ENCODE results near the gene KIFAP3. TPM values are rescaled to one million over a fixed set of nuclear protein-coding genes. Genes with fewer than 3 reads are reported as not detected.
"Not testable (repeated sequence)": the region's sequence is repeated elsewhere in the genome, so short reads cannot be mapped to it uniquely, and the experiment has no call there.

Gene KIFAP3
- total and polyA plus RNA-seq, 4 experiments from 2014 or later: 16.1 to 22.2 (median 18.5) TPM

- H3K4me1 Mint-ChIP-seq: no peaks in the 10 kb centered on the region
- H3K4me3 Mint-ChIP-seq: no peak overlapping the region
- no peak overlapping the region for H3K4me3 ChIP-seq (ENCODE audit: low read length in 2 of 2)
- H3K9me3 ChIP-seq (ENCODE audit: control insufficient read depth in 1 of 2, low read length in 2 of 2): no peaks in the 10 kb centered on the region
- H3K27me3 ChIP-seq (ENCODE audit: insufficient read depth, low read length): no peaks in the 10 kb centered on the region
- no peak overlapping the region for H3K27ac ChIP-seq (ENCODE audit: low read depth, low read length)
- no peaks in the 10 kb centered on the region for H3K4me1 ChIP-seq (ENCODE audit: insufficient read depth, low read length)
- peaks cover 19 to 23% of the 10 kb centered on the region in 2 donors for H3K27me3 Mint-ChIP-seq
- no peak for DNase-seq
- intact Hi-C loops (cut with micrococcal nuclease): no loop called here
- CTCF ChIA-PET (ENCODE audit: partially characterized antibody): no interaction called here
- no peak overlapping the region for H3K27ac Mint-ChIP-seq
- no peaks in the 10 kb centered on the region for H3K36me3 ChIP-seq (ENCODE audit: insufficient read depth, low read length)
- POLR2A ChIA-PET (ENCODE audit: partially characterized antibody): no interaction called here
- H3K9me3 Mint-ChIP-seq: peaks cover 0 to 21% (median 8%) of the 10 kb centered on the region in 8 donors
- peaks cover 0 to 7% of the 10 kb centered on the region in 2 donors for H3K36me3 Mint-ChIP-seq
Observed at GRCh38 chr1:170095976-170096748, 21.7 kb upstream of the KIFAP3 start.

GRCh38 chr1:170094697-170095616 lies 20.5 kb upstream of the KIFAP3 start:
- Mint-ChIP-seq H3K9me3 (peaks cover 0 to 21% (median 7%) of the 10 kb centered on the region in 8 donors), H3K27me3 (peaks cover 17 to 23% of the 10 kb centered on the region in 2 donors), H3K4me3 (peak overlapping the region in 1 of 8 donors; percentile 1)
- H3K4me1 Mint-ChIP-seq; H3K36me3 Mint-ChIP-seq; POLR2A ChIA-PET (ENCODE audit: partially characterized antibody); H3K27ac Mint-ChIP-seq; H3K4me3 ChIP-seq (ENCODE audit: low read length in 2 of 2); H3K9me3 ChIP-seq (ENCODE audit: control insufficient read depth in 1 of 2, low read length in 2 of 2); intact Hi-C loops (cut with micrococcal nuclease); H3K36me3 ChIP-seq (ENCODE audit: insufficient read depth, low read length); DNase-seq; H3K27me3 ChIP-seq (ENCODE audit: insufficient read depth, low read length); CTCF ChIA-PET (ENCODE audit: partially characterized antibody); H3K4me1 ChIP-seq (ENCODE audit: insufficient read depth, low read length); H3K27ac ChIP-seq (ENCODE audit: low read depth, low read length): not testable (repeated sequence)

- peaks cover 3 to 8% of the 10 kb centered on the region in 2 donors for H3K27me3 Mint-ChIP-seq
- H3K27ac Mint-ChIP-seq: no peak overlapping the region
- Histone ChIP-seq H3K27me3 (ENCODE audit: insufficient read depth, low read length) (no peaks in the 10 kb centered on the region), H3K27ac (ENCODE audit: low read depth, low read length) (no peak overlapping the region), H3K4me1 (ENCODE audit: insufficient read depth, low read length) (no peaks in the 10 kb centered on the region), H3K4me3 (ENCODE audit: low read length in 2 of 2) (no peak overlapping the region), H3K36me3 (ENCODE audit: insufficient read depth, low read length) (no peaks in the 10 kb centered on the region), H3K9me3 (ENCODE audit: control insufficient read depth in 1 of 2, low read length in 2 of 2) (no peaks in the 10 kb centered on the region)
- ChIA-PET POLR2A (ENCODE audit: partially characterized antibody) (interaction anchor here (1.6 kb wide), 1 partner anchor 12 kb away, joined by 4 read pairs; the partner anchor contains the start of gene KIFAP3), CTCF (ENCODE audit: partially characterized antibody) (no interaction called here)
- H3K9me3 Mint-ChIP-seq: peaks cover 0 to 2% (median under 1%) of the 10 kb centered on the region in 8 donors
- no peaks in the 10 kb centered on the region for H3K4me1 Mint-ChIP-seq
- intact Hi-C loops (cut with micrococcal nuclease): no loop called here
- no peak for DNase-seq
- H3K36me3 Mint-ChIP-seq: no peaks in the 10 kb centered on the region
- H3K4me3 Mint-ChIP-seq: no peak overlapping the region
Observed at GRCh38 chr1:170086399-170087032, 12.0 kb upstream of the KIFAP3 start.

GRCh38 chr1:170085091-170085490 lies 10.6 kb upstream of the KIFAP3 start:
- peaks cover 0 to 3% (median 0%) of the 10 kb centered on the region in 8 donors for H3K9me3 Mint-ChIP-seq
- H3K36me3 Mint-ChIP-seq: no peaks in the 10 kb centered on the region
- Histone ChIP-seq H3K27me3 (ENCODE audit: insufficient read depth, low read length) (no peaks in the 10 kb centered on the region), H3K4me1 (ENCODE audit: insufficient read depth, low read length) (no peaks in the 10 kb centered on the region), H3K9me3 (ENCODE audit: control insufficient read depth in 1 of 2, low read length in 2 of 2) (no peaks in the 10 kb centered on the region), H3K27ac (ENCODE audit: low read depth, low read length) (no peak overlapping the region), H3K4me3 (ENCODE audit: low read length in 2 of 2) (no peak overlapping the region), H3K36me3 (ENCODE audit: insufficient read depth, low read length) (no peaks in the 10 kb centered on the region)
- H3K4me3 Mint-ChIP-seq: no peak overlapping the region
- no peak overlapping the region for H3K27ac Mint-ChIP-seq
- intact Hi-C loops (cut with micrococcal nuclease): no loop called here
- no peaks in the 10 kb centered on the region for H3K4me1 Mint-ChIP-seq
- POLR2A ChIA-PET (ENCODE audit: partially characterized antibody): interaction anchor here (1.6 kb wide), 1 partner anchor 10 kb away, joined by 4 read pairs; the partner anchor contains the start of gene KIFAP3
- CTCF ChIA-PET (ENCODE audit: partially characterized antibody): no interaction called here
- peaks cover 3 to 8% of the 10 kb centered on the region in 2 donors for H3K27me3 Mint-ChIP-seq
- no peak for DNase-seq

- Mint-ChIP-seq H3K36me3 (peaks cover 4 to 9% of the 10 kb centered on the region in 2 donors), H3K27ac (no peak overlapping the region), H3K9me3 (peaks cover 0 to 9% (median 7%) of the 10 kb centered on the region in 8 donors), H3K4me3 (no peak overlapping the region), H3K4me1 (peaks cover 12 to 21% (median 19%) of the 10 kb centered on the region in 4 donors), H3K27me3 (peaks cover 4 to 6% of the 10 kb centered on the region in 2 donors)
- intact Hi-C loops (cut with micrococcal nuclease): loop anchor here (10.0 kb wide), 2 partner anchors 284 to 594 kb away; partner anchors contain the start of genes METTL18 and SLC19A2
- Histone ChIP-seq H3K4me1 (ENCODE audit: insufficient read depth, low read length) (peaks cover 14% of the 10 kb centered on the region), H3K9me3 (ENCODE audit: control insufficient read depth in 1 of 2, low read length in 2 of 2) (no peaks in the 10 kb centered on the region), H3K36me3 (ENCODE audit: insufficient read depth, low read length) (no peaks in the 10 kb centered on the region), H3K27ac (ENCODE audit: low read depth, low read length) (no peak overlapping the region), H3K4me3 (ENCODE audit: low read length in 2 of 2) (no peak overlapping the region), H3K27me3 (ENCODE audit: insufficient read depth, low read length) (no peaks in the 10 kb centered on the region)
- ChIA-PET POLR2A (ENCODE audit: partially characterized antibody) (no interaction called here), CTCF (ENCODE audit: partially characterized antibody) (no interaction called here)
- no peak for DNase-seq
Observed at GRCh38 chr1:170078610-170079189, 4.2 kb upstream of the KIFAP3 start.

- no peak for DNase-seq
- H3K4me1 Mint-ChIP-seq: peaks cover 16 to 28% (median 23%) of the 10 kb centered on the region in 4 donors
- H3K9me3 ChIP-seq (ENCODE audit: control insufficient read depth in 1 of 2, low read length in 2 of 2): no peaks in the 10 kb centered on the region
- CTCF ChIA-PET (ENCODE audit: partially characterized antibody): no interaction called here
- H3K9me3 Mint-ChIP-seq: peaks cover 0 to 9% (median 7%) of the 10 kb centered on the region in 8 donors
- H3K36me3 Mint-ChIP-seq: peaks cover 4 to 9% of the 10 kb centered on the region in 2 donors
- H3K4me3 Mint-ChIP-seq: no peak overlapping the region
- H3K27me3 Mint-ChIP-seq: peaks cover under 1 to 4% of the 10 kb centered on the region in 2 donors
- H3K4me3 ChIP-seq (ENCODE audit: low read length in 2 of 2): no peak overlapping the region
- POLR2A ChIA-PET (ENCODE audit: partially characterized antibody): no interaction called here
- no peaks in the 10 kb centered on the region for H3K27me3 ChIP-seq (ENCODE audit: insufficient read depth, low read length)
- no peak overlapping the region for H3K27ac ChIP-seq (ENCODE audit: low read depth, low read length)
- intact Hi-C loops (cut with micrococcal nuclease): loop anchor here (10.0 kb wide), 2 partner anchors 283 to 593 kb away; partner anchors contain the start of genes METTL18 and SLC19A2
- no peak overlapping the region for H3K27ac Mint-ChIP-seq
- H3K36me3 ChIP-seq (ENCODE audit: insufficient read depth, low read length): no peaks in the 10 kb centered on the region
- peaks cover 22% of the 10 kb centered on the region for H3K4me1 ChIP-seq (ENCODE audit: insufficient read depth, low read length)
Observed at GRCh38 chr1:170077926-170078325, 3.4 kb upstream of the KIFAP3 start.
